Measurements from ENCODE around the gene CFAP43. TPM values are rescaled to one million over a fixed set of nuclear protein-coding genes. Genes with fewer than 3 reads are reported as not detected.

Gene CFAP43
- total and polyA plus RNA-seq, 4 donors: 0.10 to 0.33 (median 0.15) TPM

- 99% methylated on average over 1 of the region's 1 CpG for WGBS
- TF ChIP-seq JUND (IDR thresholded peaks at IDR 0.05) (no peak), EGR1 (IDR thresholded peaks at IDR 0.05; ENCODE audit: low read depth in 2 of 2) (no peak), RAD21 (IDR thresholded peaks at IDR 0.05) (no peak), REST (IDR thresholded peaks at IDR 0.05) (no peak), HNF4G (IDR thresholded peaks at IDR 0.05) (no peak), MAX (IDR thresholded peaks at IDR 0.05) (no peak), CTCF (IDR thresholded peaks at IDR 0.05; ENCODE audit: low read depth, low read length, missing input control) (no peak), RXRA (IDR thresholded peaks at IDR 0.05) (no peak), FOXA1 (IDR thresholded peaks at IDR 0.05) (no peak), ZBTB33 (IDR thresholded peaks at IDR 0.05) (no peak), HNF4A (conservative IDR thresholded peaks at IDR 0.05) (no peak), YY1 (IDR thresholded peaks at IDR 0.05) (no peak)
Observed at GRCh38 chr10:104201636-104202035, 30.5 kb downstream of the CFAP43 start.

GRCh38 chr10:104199567-104199966 is 32.6 kb downstream of the CFAP43 start:
- WGBS: 69% methylated on average over 2 of the region's 2 CpGs
- no peak overlapping the region for H3K4me3 ChIP-seq (ENCODE audit: low read depth in 1 of 3, low read length in 3 of 3)
- H3K9ac ChIP-seq (ENCODE audit: low read depth in 1 of 2, low read length in 2 of 2): no peak overlapping the region
- no peak overlapping the region for H3K27ac ChIP-seq (ENCODE audit: low read depth in 1 of 2, low read length in 2 of 2)
- no peaks in the 10 kb centered on the region for H3K36me3 ChIP-seq (ENCODE audit: control insufficient read depth in 4 of 4, insufficient read depth in 3 of 4, low read depth in 1 of 4, low read length in 3 of 4)
- DNase-seq (ENCODE audit: low spot score): no peak
- H3K4me1 ChIP-seq (ENCODE audit: control insufficient read depth in 4 of 4, insufficient read depth in 4 of 4, low read length in 3 of 4): no peaks in the 10 kb centered on the region
- H3K27me3 ChIP-seq (ENCODE audit: control insufficient read depth in 4 of 4, insufficient read depth in 4 of 4, low read length in 3 of 4): no peaks in the 10 kb centered on the region
- TF ChIP-seq REST (IDR thresholded peaks at IDR 0.05): no peak
- no peak for TF ChIP-seq HNF4G (IDR thresholded peaks at IDR 0.05)
- TF ChIP-seq MAX (IDR thresholded peaks at IDR 0.05): no peak
- TF ChIP-seq ZBTB33 (IDR thresholded peaks at IDR 0.05): no peak
- TF ChIP-seq CTCF (IDR thresholded peaks at IDR 0.05; ENCODE audit: low read depth, low read length, missing input control): no peak
- TF ChIP-seq YY1 (IDR thresholded peaks at IDR 0.05): no peak
- TF ChIP-seq EGR1 (IDR thresholded peaks at IDR 0.05; ENCODE audit: low read depth in 2 of 2): no peak
- TF ChIP-seq JUND (IDR thresholded peaks at IDR 0.05): no peak
- TF ChIP-seq RXRA (IDR thresholded peaks at IDR 0.05): no peak
- no peak for TF ChIP-seq GABPA (IDR thresholded peaks at IDR 0.05 in 1 of 2, conservative IDR thresholded peaks at IDR 0.05 in 1 of 2)
- TF ChIP-seq FOXA1 (IDR thresholded peaks at IDR 0.05): no peak
- H3K9me3 ChIP-seq (ENCODE audit: control insufficient read depth in 4 of 4, low read length in 3 of 4): no peaks in the 10 kb centered on the region

More at GRCh38 chr10:104201636-104202035, 30.5 kb downstream of the CFAP43 start:
- no peaks in the 10 kb centered on the region for H3K27me3 ChIP-seq (ENCODE audit: control insufficient read depth in 4 of 4, insufficient read depth in 4 of 4, low read length in 3 of 4)
- no peak for DNase-seq (ENCODE audit: low spot score)
- no peaks in the 10 kb centered on the region for H3K4me1 ChIP-seq (ENCODE audit: control insufficient read depth in 4 of 4, insufficient read depth in 4 of 4, low read length in 3 of 4)
- H3K36me3 ChIP-seq (ENCODE audit: control insufficient read depth in 4 of 4, insufficient read depth in 3 of 4, low read depth in 1 of 4, low read length in 3 of 4): no peaks in the 10 kb centered on the region
- H3K9me3 ChIP-seq (ENCODE audit: control insufficient read depth in 4 of 4, low read length in 3 of 4): no peaks in the 10 kb centered on the region
- H3K4me3 ChIP-seq (ENCODE audit: low read depth in 1 of 3, low read length in 3 of 3): no peak overlapping the region
- no peak overlapping the region for H3K9ac ChIP-seq (ENCODE audit: low read depth in 1 of 2, low read length in 2 of 2)
- no peak overlapping the region for H3K27ac ChIP-seq (ENCODE audit: low read depth in 1 of 2, low read length in 2 of 2)

All from liver (tissue), 9 donors.